ENCODE results near the gene FAM241A.

- TF ChIP-seq TCF12 (IDR thresholded peaks at IDR 0.05; ENCODE audit: low read depth) (no peak), MAX (IDR thresholded peaks at IDR 0.05) (no peak), CREB1 (IDR thresholded peaks at IDR 0.05; ENCODE audit: low read depth) (no peak), USF1 (IDR thresholded peaks at IDR 0.05) (no peak), RAD21 (IDR thresholded peaks at IDR 0.05; ENCODE audit: low read depth) (no peak), REST (IDR thresholded peaks at IDR 0.05; ENCODE audit: low read depth) (no peak), EGR1 (IDR thresholded peaks at IDR 0.05) (no peak), EP300 (IDR thresholded peaks at IDR 0.05; ENCODE audit: borderline replicate concordance) (no peak), CEBPB (IDR thresholded peaks at IDR 0.05) (no peak), YY1 (IDR thresholded peaks at IDR 0.05; ENCODE audit: low read depth) (no peak)
Observed at GRCh38 chr4:112156112-112156511, 10.9 kb downstream of the FAM241A start.

Data from Ishikawa (cell line).